ENCODE data around the gene EFCAB8.

Gene EFCAB8

DNA sequence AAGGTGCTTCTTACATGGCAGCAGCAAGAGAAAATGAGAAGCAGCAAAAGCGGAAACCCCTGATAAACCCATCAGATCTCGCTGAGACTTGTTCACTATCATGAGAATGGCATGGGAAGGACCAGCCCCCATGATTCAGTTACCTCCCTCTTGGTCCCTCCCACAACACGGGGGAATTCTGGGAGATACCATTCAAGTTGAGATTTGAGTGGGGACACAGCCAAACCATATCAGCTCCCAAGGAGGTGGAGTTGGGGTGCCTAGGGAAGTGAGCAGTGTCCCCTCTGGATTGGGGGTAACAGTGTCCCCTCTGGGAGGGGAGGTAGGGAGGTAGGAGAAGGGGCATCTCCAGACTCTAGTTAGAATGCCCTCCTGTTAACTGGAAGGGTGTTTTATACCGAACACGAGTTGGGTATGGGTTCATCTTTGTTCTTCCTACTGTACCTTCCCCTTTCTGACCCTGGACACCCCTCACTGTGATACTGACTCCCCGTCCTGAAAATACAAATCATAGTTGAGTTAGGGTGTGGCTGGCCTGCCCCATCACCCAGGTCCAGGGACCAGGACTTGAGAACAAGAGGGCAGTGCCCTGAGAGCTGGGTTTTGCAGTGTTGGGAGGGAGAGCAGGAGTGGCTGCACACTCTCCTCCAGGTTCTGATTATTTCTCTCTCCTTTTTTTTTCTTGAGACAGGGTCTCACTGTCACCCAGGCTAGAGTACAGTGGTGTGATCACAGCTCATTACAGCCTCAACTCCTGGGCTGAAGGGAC, 62.0 kb downstream of the EFCAB8 start:
- no peaks in the 10 kb centered on the region for H3K36me3 ChIP-seq (ENCODE audit: insufficient read depth, low read length)
- no peaks in the 10 kb centered on the region for H4K20me1 ChIP-seq (ENCODE audit: insufficient read depth, low read length)
- TF ChIP-seq CTCF (IDR thresholded peaks at IDR 0.05; ENCODE audit: low read length) (no peak), EZH2 (IDR thresholded peaks at IDR 0.05; ENCODE audit: borderline replicate concordance, low read length) (no peak)
- peaks cover 5% of the 10 kb centered on the region for H3K9me3 ChIP-seq (ENCODE audit: low read length)
- no peaks in the 10 kb centered on the region for H3K9me2 ChIP-seq (ENCODE audit: low read depth, low read length)
- H3K9ac ChIP-seq (ENCODE audit: low read length), result no peak overlapping the region
- H3K27me3 ChIP-seq (ENCODE audit: insufficient read depth, low read length), result peaks cover 10% of the 10 kb centered on the region
- no peak overlapping the region for H3K27ac ChIP-seq (ENCODE audit: low read depth, low read length, poor library complexity, severe bottlenecking)
- no peaks in the 10 kb centered on the region for H3K79me2 ChIP-seq (ENCODE audit: insufficient read depth, low read length)
- no peaks in the 10 kb centered on the region for H3K4me1 ChIP-seq (ENCODE audit: insufficient read depth, low read length, severe bottlenecking)
- no peak overlapping the region for H2AFZ ChIP-seq (ENCODE audit: low read length)
- no peak overlapping the region for H3K4me2 ChIP-seq (ENCODE audit: low read length)
- no peaks in the 10 kb centered on the region for H3F3A ChIP-seq (ENCODE audit: insufficient read depth, low read length)
- no peak overlapping the region for H3K4me3 ChIP-seq (ENCODE audit: low read depth, low read length, poor library complexity, severe bottlenecking)

DNA sequence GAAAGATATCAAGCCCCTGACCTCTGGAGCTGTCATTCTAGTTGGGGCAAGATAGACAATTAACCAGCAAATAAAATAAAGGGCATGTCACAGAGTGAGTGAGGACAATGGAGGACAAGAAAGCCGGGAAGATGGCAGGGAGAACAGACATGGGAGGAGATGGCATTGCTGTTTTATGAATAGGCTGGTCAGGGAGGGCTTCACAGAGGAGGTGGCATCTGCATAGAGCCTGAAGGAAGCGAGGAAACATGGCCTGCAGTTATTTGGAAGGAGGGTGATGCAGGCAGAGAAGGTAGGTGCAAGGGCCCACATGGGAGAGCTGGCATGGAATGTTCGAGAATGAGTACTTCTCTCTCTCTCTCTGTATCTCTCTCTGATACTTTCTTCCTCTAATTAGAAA, 63.7 kb downstream of the EFCAB8 start:
- Histone ChIP-seq H2AFZ (ENCODE audit: low read length) (no peak overlapping the region), H3K36me3 (ENCODE audit: insufficient read depth, low read length) (no peaks in the 10 kb centered on the region), H3F3A (ENCODE audit: insufficient read depth, low read length) (no peaks in the 10 kb centered on the region), H3K4me1 (ENCODE audit: insufficient read depth, low read length, severe bottlenecking) (no peaks in the 10 kb centered on the region), H3K9me3 (ENCODE audit: low read length) (no peaks in the 10 kb centered on the region), H3K4me3 (ENCODE audit: low read depth, low read length, poor library complexity, severe bottlenecking) (no peak overlapping the region), H3K79me2 (ENCODE audit: insufficient read depth, low read length) (no peaks in the 10 kb centered on the region), H3K27me3 (ENCODE audit: insufficient read depth, low read length) (peaks cover 8% of the 10 kb centered on the region), H3K27ac (ENCODE audit: low read depth, low read length, poor library complexity, severe bottlenecking) (no peak overlapping the region), H4K20me1 (ENCODE audit: insufficient read depth, low read length) (no peaks in the 10 kb centered on the region), H3K9me2 (ENCODE audit: low read depth, low read length) (no peaks in the 10 kb centered on the region), H3K9ac (ENCODE audit: low read length) (no peak overlapping the region), H3K4me2 (ENCODE audit: low read length) (no peak overlapping the region)
- TF ChIP-seq CTCF (IDR thresholded peaks at IDR 0.05; ENCODE audit: low read length) (no peak), EZH2 (IDR thresholded peaks at IDR 0.05; ENCODE audit: borderline replicate concordance, low read length) (no peak)

DNA sequence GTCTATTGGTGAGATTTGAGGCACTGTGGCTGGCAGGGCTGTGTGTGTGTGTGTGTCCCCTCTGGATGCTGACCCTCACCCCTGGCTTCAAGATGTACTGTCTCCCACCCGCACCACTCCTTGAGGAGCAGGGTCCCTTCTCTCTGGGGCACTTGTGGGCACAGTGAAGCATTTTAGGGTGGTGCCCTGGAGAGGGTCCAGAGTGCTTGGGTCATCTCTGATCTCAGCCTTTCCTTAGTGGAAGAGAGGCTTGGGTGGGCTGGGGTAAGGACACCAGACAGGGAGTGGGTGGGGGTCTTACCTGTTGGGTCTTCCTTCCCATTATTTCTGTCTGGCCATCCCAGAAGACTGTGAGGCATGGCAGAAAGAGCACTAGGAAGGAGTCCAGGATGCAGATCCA, 66.1 kb downstream of the EFCAB8 start:
- Histone ChIP-seq H3K4me1 (ENCODE audit: insufficient read depth, low read length, severe bottlenecking) (no peaks in the 10 kb centered on the region), H3K9me2 (ENCODE audit: low read depth, low read length) (no peaks in the 10 kb centered on the region)
- TF ChIP-seq EZH2 (IDR thresholded peaks at IDR 0.05; ENCODE audit: borderline replicate concordance, low read length) (no peak), CTCF (IDR thresholded peaks at IDR 0.05; ENCODE audit: low read length) (no peak)

More for the DNA sequence above, 66.1 kb downstream of the EFCAB8 start:
- Histone ChIP-seq H3F3A (ENCODE audit: insufficient read depth, low read length) (no peaks in the 10 kb centered on the region), H3K27me3 (ENCODE audit: insufficient read depth, low read length) (no peaks in the 10 kb centered on the region), H3K36me3 (ENCODE audit: insufficient read depth, low read length) (no peaks in the 10 kb centered on the region), H3K9ac (ENCODE audit: low read length) (no peak overlapping the region), H3K9me3 (ENCODE audit: low read length) (no peaks in the 10 kb centered on the region), H4K20me1 (ENCODE audit: insufficient read depth, low read length) (no peaks in the 10 kb centered on the region), H3K27ac (ENCODE audit: low read depth, low read length, poor library complexity, severe bottlenecking) (no peak overlapping the region), H3K4me2 (ENCODE audit: low read length) (no peak overlapping the region), H3K79me2 (ENCODE audit: insufficient read depth, low read length) (no peaks in the 10 kb centered on the region), H2AFZ (ENCODE audit: low read length) (no peak overlapping the region), H3K4me3 (ENCODE audit: low read depth, low read length, poor library complexity, severe bottlenecking) (no peak overlapping the region)
